MM.1S (cell line): ENCODE data around the gene FBXO5.

Experiments
- DNase-seq: peaks from one replicate; pipeline ENCODE4 v3.0.0-alpha.2; 2015
- H2AFZ ChIP-seq: fragments of 300-600 bp; sonication (generic); 2 replicates; pipeline ENCODE4 v1.6.0; 2016; ENCODE audit warnings: antibody characterized with exemption, low read length
- H3F3A ChIP-seq: fragments of 300-600 bp; sonication (generic); 2 replicates; pipeline ENCODE4 v1.6.1; 2016; ENCODE audit warnings: mild to moderate bottlenecking, antibody characterized with exemption, low read length, moderate library complexity, mixed read lengths; ENCODE audit not compliant: insufficient read depth
- H3K27ac ChIP-seq: fragments of 300-600 bp; sonication (generic); 2 replicates; pipeline ENCODE4 v1.5.1; 2016; ENCODE audit warnings: mild to moderate bottlenecking, low read length
- H3K27me3 ChIP-seq: fragments of 300-600 bp; sonication (generic); replicated peaks from 2 replicates; pipeline ENCODE4 v1.6.0; 2016; ENCODE audit warnings: low read length; ENCODE audit not compliant: insufficient read depth
- H3K36me3 ChIP-seq: fragments of 300-600 bp; sonication (generic); replicated peaks from 2 replicates; pipeline ENCODE4 v1.6.1; 2016; ENCODE audit warnings: mild to moderate bottlenecking, low read length, mixed read lengths; ENCODE audit not compliant: insufficient read depth
- H3K4me1 ChIP-seq: fragments of 300-600 bp; sonication (generic); 2 replicates; pipeline ENCODE4 v1.6.1; 2016; ENCODE audit warnings: low read length, mixed read lengths
- H3K4me2 ChIP-seq: fragments of 300-600 bp; sonication (generic); 2 replicates; pipeline ENCODE4 v1.6.0; 2016; ENCODE audit warnings: low read depth, low read length
- H3K4me3 ChIP-seq: fragments of 300-600 bp; sonication (generic); 2 replicates; pipeline ENCODE4 v1.5.1; 2016; ENCODE audit warnings: low read length, mixed read lengths
- H3K79me2 ChIP-seq: fragments of 300-600 bp; sonication (generic); 2 replicates; pipeline ENCODE4 v1.6.1; 2016; ENCODE audit warnings: mixed run types, low read length, mixed read lengths
- H3K9ac ChIP-seq: fragments of 300-600 bp; sonication (generic); 2 replicates; pipeline ENCODE4 v1.6.1; 2016; ENCODE audit warnings: low read length, mixed read lengths
- H3K9me2 ChIP-seq: fragments of 300-600 bp; sonication (generic); replicated peaks from 2 replicates; pipeline ENCODE4 v1.6.1; 2016; ENCODE audit warnings: mild to moderate bottlenecking, low read length, mixed read lengths; ENCODE audit not compliant: insufficient read depth
- H3K9me3 ChIP-seq: fragments of 300-600 bp; sonication (generic); replicated peaks from 2 replicates; pipeline ENCODE4 v1.6.1; 2016; ENCODE audit warnings: mild to moderate bottlenecking, low read length, mixed read lengths; ENCODE audit not compliant: insufficient read depth
- H4K20me1 ChIP-seq: fragments of 300-600 bp; sonication (generic); 2 replicates; pipeline ENCODE4 v1.6.1; 2016; ENCODE audit warnings: mild to moderate bottlenecking, low read length, moderate library complexity, mixed read lengths; ENCODE audit not compliant: insufficient read depth
- CTCF ChIP-seq: fragments of 300-600 bp; sonication (generic); IDR thresholded peaks from 2 replicates; pipeline ENCODE4 v1.5.1; 2016; ENCODE audit warnings: antibody characterized with exemption, low read length, mixed read lengths
- EZH2 ChIP-seq: fragments of 300-600 bp; sonication (generic); optimal IDR thresholded peaks from 2 replicates; pipeline ENCODE3; 2017; ENCODE audit warnings: low read depth, mild to moderate bottlenecking, antibody characterized with exemption, low read length, mixed read lengths
- EZH2phosphoT487 ChIP-seq: fragments of 300-600 bp; sonication (generic); IDR thresholded peaks from 2 replicates; pipeline ENCODE4 v1.6.1; 2018; ENCODE audit warnings: antibody characterized with exemption, low read length

Gene FBXO5

GRCh38 chr6:152950240-152950639, 32.6 kb downstream of the FBXO5 start:
- TF ChIP-seq EZH2phosphoT487 (no peak), EZH2 (no peak), CTCF (no peak)
- H3K4me2 ChIP-seq = no peak overlapping the region

GRCh38 chr6:152948150-152948768, 34.6 kb downstream of the FBXO5 start:
- no peaks in the 10 kb centered on the region for H3K4me1 ChIP-seq
- no peak overlapping the region for H3K9ac ChIP-seq
- no peaks in the 10 kb centered on the region for H3F3A ChIP-seq
- TF ChIP-seq CTCF = peak; percentile 49
- TF ChIP-seq EZH2phosphoT487 = no peak
- DNase-seq = peak; percentile 42
- H3K9me2 ChIP-seq = no peaks in the 10 kb centered on the region
- no peak overlapping the region for H3K27ac ChIP-seq
- no peaks in the 10 kb centered on the region for H3K9me3 ChIP-seq
- no peaks in the 10 kb centered on the region for H3K79me2 ChIP-seq
- peak overlapping the region; percentile 55; the same call in 1 of the 2 replicates for H3K4me2 ChIP-seq
- no peaks in the 10 kb centered on the region for H3K27me3 ChIP-seq
- H2AFZ ChIP-seq = peak overlapping the region; percentile 67; the same call in 1 of the 2 replicates
- no peaks in the 10 kb centered on the region for H3K36me3 ChIP-seq
- no peaks in the 10 kb centered on the region for H4K20me1 ChIP-seq
- no peak overlapping the region for H3K4me3 ChIP-seq

More at GRCh38 chr6:152950240-152950639, 32.6 kb downstream of the FBXO5 start:
- Histone ChIP-seq H3K9me2 (no peaks in the 10 kb centered on the region), H3F3A (no peaks in the 10 kb centered on the region), H3K27ac (no peak overlapping the region), H3K36me3 (no peaks in the 10 kb centered on the region), H3K79me2 (no peaks in the 10 kb centered on the region), H3K27me3 (no peaks in the 10 kb centered on the region), H3K4me1 (no peaks in the 10 kb centered on the region), H4K20me1 (no peaks in the 10 kb centered on the region), H2AFZ (no peak overlapping the region), H3K9ac (no peak overlapping the region), H3K4me3 (no peak overlapping the region), H3K9me3 (no peaks in the 10 kb centered on the region)
- DNase-seq = no peak

GRCh38 chr6:152946995-152947394, 35.8 kb downstream of the FBXO5 start:
- H3K27me3 ChIP-seq = no peaks in the 10 kb centered on the region
- no peak overlapping the region for H3K4me2 ChIP-seq
- H4K20me1 ChIP-seq = no peaks in the 10 kb centered on the region
- H3K9me3 ChIP-seq = no peaks in the 10 kb centered on the region
- no peaks in the 10 kb centered on the region for H3F3A ChIP-seq
- no peak overlapping the region for H3K9ac ChIP-seq
- H3K36me3 ChIP-seq = no peaks in the 10 kb centered on the region
- no peaks in the 10 kb centered on the region for H3K79me2 ChIP-seq
- no peak overlapping the region for H3K27ac ChIP-seq
- H3K4me3 ChIP-seq = no peak overlapping the region
- TF ChIP-seq EZH2phosphoT487 (no peak), CTCF (no peak), EZH2 (no peak)
- no peak for DNase-seq
- H3K4me1 ChIP-seq = no peaks in the 10 kb centered on the region
- no peaks in the 10 kb centered on the region for H3K9me2 ChIP-seq
- no peak overlapping the region for H2AFZ ChIP-seq
